ENCODE measurements around the gene CPM.

- TF ChIP-seq EZH2 (IDR thresholded peaks at IDR 0.05; ENCODE audit: low read length) (no peak), CTCF (optimal IDR thresholded peaks at IDR 0.05 in 1 of 3, IDR thresholded peaks at IDR 0.05 in 1 of 3, conservative IDR thresholded peaks at IDR 0.05 in 1 of 3; ENCODE audit: extremely low read depth in 1 of 3, insufficient read depth in 2 of 3, low read length in 3 of 3) (no peak)
Observed at GRCh38 chr12:68890701-68891113, 42.3 kb downstream of the CPM start.

Data from keratinocyte (primary cell).